ENCODE measurements around the gene ZNG1F. TPM values are rescaled to one million over a fixed set of nuclear protein-coding genes. Genes with fewer than 3 reads are reported as not detected.
"Not testable (repeated sequence)": the region's sequence is repeated elsewhere in the genome, so short reads cannot be mapped to it uniquely, and the experiment has no call there.

The ZNG1F gene
- total RNA-seq, 2 experiments from 2014 or later, result 10.5 to 28.6 TPM

DNA sequence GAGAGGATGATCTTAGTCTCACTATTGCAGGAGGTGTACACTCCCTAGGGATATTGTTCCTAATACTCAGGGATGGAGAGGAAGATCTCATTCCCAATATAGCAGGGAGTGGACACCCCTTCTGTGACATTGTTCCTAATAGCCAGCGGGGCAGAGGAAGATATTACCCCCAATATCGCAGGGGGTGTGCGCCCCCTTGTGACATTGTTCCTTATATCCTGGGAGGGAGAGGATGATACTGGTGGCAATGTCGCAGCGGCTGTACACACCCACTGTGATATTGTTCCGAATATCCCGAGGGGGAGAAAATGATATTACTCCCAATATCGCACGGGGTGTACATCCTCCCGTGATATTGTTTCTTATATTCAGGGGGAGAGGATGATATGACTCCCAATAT, 78.2 kb downstream of the ZNG1F start:
- H3K27ac ChIP-seq (ENCODE audit: low read depth, low read length, poor library complexity, severe bottlenecking); H3K36me3 ChIP-seq (ENCODE audit: insufficient read depth, low read length); H3K9me2 ChIP-seq (ENCODE audit: insufficient read depth, low read length); H3K4me2 ChIP-seq (ENCODE audit: low read length); H4K20me1 ChIP-seq (ENCODE audit: insufficient read depth, low read length); BruUV-seq (replicated peaks); H3K79me2 ChIP-seq (ENCODE audit: insufficient read depth, low read depth, low read length); H3K4me1 ChIP-seq (ENCODE audit: insufficient read depth, low read length, poor library complexity, severe bottlenecking); POLR2A ChIA-PET; DNase-seq (ENCODE audit: low spot score); intact Hi-C loops (cut with micrococcal nuclease; ENCODE audit: unreplicated experiment); CTCF ChIA-PET (ENCODE audit: unreplicated experiment); H3K4me3 ChIP-seq (ENCODE audit: low read depth, low read length, poor library complexity, severe bottlenecking); H3K9me3 ChIP-seq (ENCODE audit: low read length); H2AFZ ChIP-seq (ENCODE audit: low read length): not testable (repeated sequence)
- TF ChIP-seq, protein P1, sequence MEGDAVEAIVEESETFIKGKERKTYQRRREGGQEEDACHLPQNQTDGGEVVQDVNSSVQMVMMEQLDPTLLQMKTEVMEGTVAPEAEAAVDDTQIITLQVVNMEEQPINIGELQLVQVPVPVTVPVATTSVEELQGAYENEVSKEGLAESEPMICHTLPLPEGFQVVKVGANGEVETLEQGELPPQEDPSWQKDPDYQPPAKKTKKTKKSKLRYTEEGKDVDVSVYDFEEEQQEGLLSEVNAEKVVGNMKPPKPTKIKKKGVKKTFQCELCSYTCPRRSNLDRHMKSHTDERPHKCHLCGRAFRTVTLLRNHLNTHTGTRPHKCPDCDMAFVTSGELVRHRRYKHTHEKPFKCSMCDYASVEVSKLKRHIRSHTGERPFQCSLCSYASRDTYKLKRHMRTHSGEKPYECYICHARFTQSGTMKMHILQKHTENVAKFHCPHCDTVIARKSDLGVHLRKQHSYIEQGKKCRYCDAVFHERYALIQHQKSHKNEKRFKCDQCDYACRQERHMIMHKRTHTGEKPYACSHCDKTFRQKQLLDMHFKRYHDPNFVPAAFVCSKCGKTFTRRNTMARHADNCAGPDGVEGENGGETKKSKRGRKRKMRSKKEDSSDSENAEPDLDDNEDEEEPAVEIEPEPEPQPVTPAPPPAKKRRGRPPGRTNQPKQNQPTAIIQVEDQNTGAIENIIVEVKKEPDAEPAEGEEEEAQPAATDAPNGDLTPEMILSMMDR (conservative IDR thresholded peaks at IDR 0.05; ENCODE audit: low read length), result 0 out of 2 replicates have a peak, but pooled peaks have one; percentile 16

DNA sequence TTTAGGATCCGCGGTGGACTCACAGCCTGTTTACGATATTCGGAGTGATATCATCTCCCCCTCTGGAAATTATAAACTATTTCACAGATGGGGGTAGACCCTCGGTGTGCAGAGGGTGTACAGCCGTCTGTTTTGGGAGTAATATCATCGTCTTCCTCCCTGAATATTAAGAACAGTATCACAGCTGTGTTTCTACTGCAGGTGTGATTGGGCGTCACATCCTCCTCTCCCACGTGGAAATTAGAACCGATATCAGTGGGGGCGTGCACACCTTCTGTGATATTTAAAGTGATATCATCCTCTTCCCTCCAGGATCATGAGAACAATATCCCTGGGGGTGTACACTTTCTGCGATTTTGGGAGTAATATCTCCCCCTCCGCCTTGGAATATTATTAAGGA, 79.9 kb downstream of the ZNG1F start:
- H4K20me1 ChIP-seq (ENCODE audit: insufficient read depth, low read length); H3K4me1 ChIP-seq (ENCODE audit: insufficient read depth, low read length, poor library complexity, severe bottlenecking); H3K27ac ChIP-seq (ENCODE audit: low read depth, low read length, poor library complexity, severe bottlenecking); H3K36me3 ChIP-seq (ENCODE audit: insufficient read depth, low read length); H3K9me2 ChIP-seq (ENCODE audit: insufficient read depth, low read length); intact Hi-C loops (cut with micrococcal nuclease; ENCODE audit: unreplicated experiment); H3K9me3 ChIP-seq (ENCODE audit: low read length); H3K4me2 ChIP-seq (ENCODE audit: low read length); POLR2A ChIA-PET; DNase-seq (ENCODE audit: low spot score); H3K4me3 ChIP-seq (ENCODE audit: low read depth, low read length, poor library complexity, severe bottlenecking); BruUV-seq (replicated peaks); H3K79me2 ChIP-seq (ENCODE audit: insufficient read depth, low read depth, low read length); CTCF ChIA-PET (ENCODE audit: unreplicated experiment); H2AFZ ChIP-seq (ENCODE audit: low read length): not testable (repeated sequence)

DNA sequence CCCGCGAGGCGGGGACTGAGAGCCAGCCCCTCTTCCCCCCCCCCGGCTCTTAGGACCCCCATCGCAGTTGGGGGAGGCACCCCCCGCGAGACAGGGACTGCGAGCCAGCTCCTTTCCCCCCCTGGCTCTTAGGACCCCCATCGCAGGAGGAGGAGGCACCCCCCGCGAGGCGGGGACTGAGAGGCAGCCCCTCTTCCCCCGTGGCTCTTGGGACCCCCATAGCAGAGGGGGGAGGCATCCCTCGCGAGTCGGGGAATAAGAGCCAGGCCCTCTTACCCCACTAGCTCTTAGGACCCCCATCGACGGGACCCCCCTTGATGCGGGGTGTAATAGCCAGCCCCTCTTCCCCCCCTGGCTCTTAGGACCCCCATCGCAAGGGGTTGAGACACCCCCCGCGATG, 80.3 kb downstream of the ZNG1F start:
- H3K27ac ChIP-seq (ENCODE audit: low read depth, low read length, poor library complexity, severe bottlenecking); CTCF ChIA-PET (ENCODE audit: unreplicated experiment); H3K4me1 ChIP-seq (ENCODE audit: insufficient read depth, low read length, poor library complexity, severe bottlenecking); DNase-seq (ENCODE audit: low spot score); H4K20me1 ChIP-seq (ENCODE audit: insufficient read depth, low read length); H3K36me3 ChIP-seq (ENCODE audit: insufficient read depth, low read length); H2AFZ ChIP-seq (ENCODE audit: low read length); H3K9me2 ChIP-seq (ENCODE audit: insufficient read depth, low read length); intact Hi-C loops (cut with micrococcal nuclease; ENCODE audit: unreplicated experiment); H3K4me2 ChIP-seq (ENCODE audit: low read length); H3K4me3 ChIP-seq (ENCODE audit: low read depth, low read length, poor library complexity, severe bottlenecking); H3K79me2 ChIP-seq (ENCODE audit: insufficient read depth, low read depth, low read length); BruUV-seq (replicated peaks); POLR2A ChIA-PET; H3K9me3 ChIP-seq (ENCODE audit: low read length): not testable (repeated sequence)

DNA sequence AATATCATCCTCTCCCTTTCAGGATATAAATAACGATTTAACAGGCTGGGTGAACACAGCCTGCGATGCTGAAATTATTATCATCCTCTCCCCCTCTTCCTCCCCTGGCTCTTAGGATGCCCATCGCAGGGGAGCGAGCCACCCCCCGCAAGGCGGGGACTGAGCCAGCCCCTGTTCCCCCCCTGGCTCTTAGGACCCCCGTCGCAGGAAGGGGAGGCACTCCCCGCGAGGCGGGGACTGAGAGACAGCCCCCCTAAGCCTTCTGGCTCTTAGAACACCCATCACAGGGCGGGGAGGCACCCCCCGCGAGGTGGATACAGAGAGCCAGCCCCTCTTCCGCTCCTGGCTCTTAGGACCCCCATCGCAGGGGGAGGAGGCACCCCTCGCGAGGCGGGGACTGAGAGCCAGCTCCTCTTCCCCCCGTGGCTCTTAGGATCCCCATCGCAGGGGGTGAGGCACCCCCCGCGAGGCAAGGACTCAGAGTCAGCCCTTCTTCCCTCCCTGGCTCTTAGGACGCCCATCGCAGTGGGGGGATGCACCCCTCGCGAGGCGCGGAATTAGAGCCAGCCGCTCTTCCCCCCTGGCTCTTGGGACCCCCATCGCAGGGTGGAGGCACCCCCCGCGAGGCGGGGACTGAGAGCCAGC, 82.5 kb downstream of the ZNG1F start:
- H3K36me3 ChIP-seq (ENCODE audit: insufficient read depth, low read length); H3K4me1 ChIP-seq (ENCODE audit: insufficient read depth, low read length, poor library complexity, severe bottlenecking); CTCF ChIA-PET (ENCODE audit: unreplicated experiment); H3K79me2 ChIP-seq (ENCODE audit: insufficient read depth, low read depth, low read length); H3K4me2 ChIP-seq (ENCODE audit: low read length); DNase-seq (ENCODE audit: low spot score); POLR2A ChIA-PET; intact Hi-C loops (cut with micrococcal nuclease; ENCODE audit: unreplicated experiment); H2AFZ ChIP-seq (ENCODE audit: low read length); H3K9me2 ChIP-seq (ENCODE audit: insufficient read depth, low read length); H3K27ac ChIP-seq (ENCODE audit: low read depth, low read length, poor library complexity, severe bottlenecking); H4K20me1 ChIP-seq (ENCODE audit: insufficient read depth, low read length); H3K4me3 ChIP-seq (ENCODE audit: low read depth, low read length, poor library complexity, severe bottlenecking); BruUV-seq (replicated peaks); H3K9me3 ChIP-seq (ENCODE audit: low read length): not testable (repeated sequence)

DNA sequence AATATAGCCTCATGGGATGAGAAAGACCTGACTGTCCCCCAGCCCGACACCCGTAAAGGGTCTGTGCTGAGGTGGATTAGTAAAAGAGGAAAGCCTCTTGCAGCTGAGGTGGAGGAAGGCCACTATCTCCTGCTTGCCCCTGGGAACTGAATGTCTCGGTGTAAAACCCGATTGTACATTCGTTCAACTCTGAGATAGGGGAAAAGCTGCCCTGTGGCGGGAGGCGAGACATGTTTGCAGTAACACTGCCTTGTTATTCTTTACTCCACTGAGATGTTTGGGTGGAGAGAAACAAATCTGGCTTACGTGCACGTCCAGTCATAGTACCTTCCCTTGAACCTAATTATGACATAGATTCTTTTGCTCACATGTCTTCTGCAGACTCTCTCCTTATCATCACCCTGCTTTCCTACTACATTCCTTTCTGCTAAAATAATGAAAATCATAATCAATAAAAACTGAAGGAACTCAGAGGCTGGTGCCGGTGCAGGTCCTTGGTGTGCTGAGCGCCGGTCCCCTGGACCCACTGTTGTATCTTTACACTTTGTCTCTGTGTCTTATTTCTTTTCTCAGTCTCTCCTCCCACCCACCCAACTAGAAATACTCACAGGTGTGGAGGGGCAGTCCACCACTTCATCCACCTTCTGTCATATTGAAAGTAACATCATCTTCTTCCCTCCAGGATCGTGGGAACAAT, 83.4 kb downstream of the ZNG1F start:
- BruUV-seq (replicated peaks); H3K4me3 ChIP-seq (ENCODE audit: low read depth, low read length, poor library complexity, severe bottlenecking); H3K4me2 ChIP-seq (ENCODE audit: low read length); DNase-seq (ENCODE audit: low spot score); H3K36me3 ChIP-seq (ENCODE audit: insufficient read depth, low read length); H3K79me2 ChIP-seq (ENCODE audit: insufficient read depth, low read depth, low read length); H2AFZ ChIP-seq (ENCODE audit: low read length); H3K4me1 ChIP-seq (ENCODE audit: insufficient read depth, low read length, poor library complexity, severe bottlenecking); intact Hi-C loops (cut with micrococcal nuclease; ENCODE audit: unreplicated experiment); H3K27ac ChIP-seq (ENCODE audit: low read depth, low read length, poor library complexity, severe bottlenecking); H4K20me1 ChIP-seq (ENCODE audit: insufficient read depth, low read length); POLR2A ChIA-PET; H3K9me3 ChIP-seq (ENCODE audit: low read length); CTCF ChIA-PET (ENCODE audit: unreplicated experiment); H3K9me2 ChIP-seq (ENCODE audit: insufficient read depth, low read length): not testable (repeated sequence)

DNA sequence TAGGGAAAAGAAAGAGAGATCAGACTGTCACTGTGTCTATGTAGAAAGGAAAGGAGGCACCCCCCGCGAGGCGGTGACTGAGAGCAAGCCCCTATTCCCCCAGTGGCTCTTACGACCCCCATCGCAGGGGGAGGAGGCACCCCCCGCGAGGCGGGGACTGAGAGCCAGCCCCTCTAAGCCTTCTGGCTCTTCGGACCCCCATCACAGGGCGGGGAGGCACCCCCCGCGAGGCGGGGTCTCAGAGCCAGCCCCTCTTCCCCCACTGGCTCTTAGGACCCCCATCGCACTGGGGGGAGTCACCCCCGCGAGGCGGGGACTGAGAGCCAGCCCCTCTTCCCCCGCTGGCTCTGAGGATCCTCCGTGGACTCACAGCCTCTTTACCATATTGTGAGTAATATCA, 84.6 kb downstream of the ZNG1F start:
- BruUV-seq (replicated peaks); H3K4me3 ChIP-seq (ENCODE audit: low read depth, low read length, poor library complexity, severe bottlenecking); H3K9me3 ChIP-seq (ENCODE audit: low read length); H3K9me2 ChIP-seq (ENCODE audit: insufficient read depth, low read length); H2AFZ ChIP-seq (ENCODE audit: low read length); H4K20me1 ChIP-seq (ENCODE audit: insufficient read depth, low read length); CTCF ChIA-PET (ENCODE audit: unreplicated experiment); POLR2A ChIA-PET; H3K4me1 ChIP-seq (ENCODE audit: insufficient read depth, low read length, poor library complexity, severe bottlenecking); H3K4me2 ChIP-seq (ENCODE audit: low read length); H3K27ac ChIP-seq (ENCODE audit: low read depth, low read length, poor library complexity, severe bottlenecking); H3K36me3 ChIP-seq (ENCODE audit: insufficient read depth, low read length); H3K79me2 ChIP-seq (ENCODE audit: insufficient read depth, low read depth, low read length); intact Hi-C loops (cut with micrococcal nuclease; ENCODE audit: unreplicated experiment); DNase-seq (ENCODE audit: low spot score): not testable (repeated sequence)

All from OCI-LY7 (cell line).